GM18867 (cell line): ENCODE measurements around the gene VSTM2B.

Source experiments
- ATAC-seq: cut with Tn5 transposase; IDR thresholded peaks from one replicate; pipeline ENCODE4 v1.9.1; 2021; ENCODE audit warnings: mild to moderate bottlenecking, moderate library complexity; ENCODE audit not compliant: unreplicated experiment

Gene VSTM2B

DNA sequence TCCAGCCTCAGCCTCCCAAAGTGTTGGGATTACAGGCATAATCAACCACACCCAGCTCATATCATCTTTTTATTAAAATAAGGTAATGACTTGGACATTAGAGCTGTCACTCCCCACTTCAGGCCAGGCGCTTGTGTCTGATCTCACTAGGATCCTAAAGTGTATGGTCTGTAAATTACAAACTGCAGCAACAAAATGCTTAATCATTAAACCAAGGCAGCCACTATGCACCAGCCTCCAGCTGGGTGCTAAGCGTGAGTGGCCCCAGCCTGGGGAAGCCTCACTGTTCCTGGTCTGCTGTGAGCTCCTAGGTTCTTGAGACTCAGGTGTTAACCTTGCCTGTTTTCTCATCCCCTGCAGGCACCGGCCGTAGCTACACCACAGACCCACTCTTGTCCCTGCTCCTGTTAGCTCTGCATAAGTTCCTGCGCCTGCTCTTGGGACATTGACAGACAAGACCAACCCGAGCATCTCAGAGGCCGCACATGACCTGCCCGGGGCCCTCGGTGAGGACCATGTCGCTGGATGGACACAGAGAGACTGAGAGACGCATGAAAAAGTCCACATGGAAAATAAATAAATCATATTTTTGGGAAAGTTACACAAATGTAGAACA, 37.8 kb downstream of the VSTM2B start:
- no peak for ATAC-seq

DNA sequence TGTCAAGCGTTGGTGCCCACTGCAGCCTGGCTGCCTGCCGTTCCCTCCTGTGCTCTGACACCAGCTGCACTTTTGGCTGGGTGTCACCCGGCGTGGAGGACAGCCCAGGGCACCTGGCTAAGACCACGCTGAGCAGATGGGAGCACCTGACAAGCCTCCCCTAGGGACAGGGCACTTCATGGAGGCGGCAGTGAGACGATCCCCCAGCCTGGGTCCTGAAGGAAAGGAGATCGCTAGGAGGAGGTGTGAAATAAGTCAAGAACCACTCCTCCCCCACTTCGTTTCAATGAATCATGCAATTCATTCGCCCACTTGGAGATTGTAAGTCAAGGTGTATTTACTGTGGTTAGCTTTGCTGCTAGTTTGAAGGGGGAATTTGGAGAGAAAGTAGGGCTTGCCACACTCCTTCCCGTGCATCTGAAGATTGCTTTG, 38.8 kb downstream of the VSTM2B start:
- ATAC-seq = no peak

DNA sequence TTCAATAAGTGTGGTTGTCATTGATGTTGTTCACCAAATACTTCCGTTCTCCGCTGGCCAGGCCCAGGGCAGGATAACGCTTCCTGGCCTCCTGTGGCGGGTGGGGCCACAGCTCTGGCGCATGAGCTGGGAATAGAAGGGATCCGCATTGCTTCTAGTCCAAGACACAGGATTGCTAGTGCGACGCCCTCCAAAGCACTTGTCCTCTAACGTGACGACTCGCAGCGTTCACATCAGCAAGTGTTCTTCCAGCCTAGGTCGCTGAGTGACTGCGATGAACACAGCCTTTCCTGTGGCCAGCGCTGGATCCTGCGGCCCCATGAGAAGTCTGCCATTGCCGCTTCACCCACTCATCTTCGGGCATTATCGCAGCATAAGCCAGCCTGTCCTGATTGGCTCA, 39.4 kb downstream of the VSTM2B start:
- no peak for ATAC-seq

DNA sequence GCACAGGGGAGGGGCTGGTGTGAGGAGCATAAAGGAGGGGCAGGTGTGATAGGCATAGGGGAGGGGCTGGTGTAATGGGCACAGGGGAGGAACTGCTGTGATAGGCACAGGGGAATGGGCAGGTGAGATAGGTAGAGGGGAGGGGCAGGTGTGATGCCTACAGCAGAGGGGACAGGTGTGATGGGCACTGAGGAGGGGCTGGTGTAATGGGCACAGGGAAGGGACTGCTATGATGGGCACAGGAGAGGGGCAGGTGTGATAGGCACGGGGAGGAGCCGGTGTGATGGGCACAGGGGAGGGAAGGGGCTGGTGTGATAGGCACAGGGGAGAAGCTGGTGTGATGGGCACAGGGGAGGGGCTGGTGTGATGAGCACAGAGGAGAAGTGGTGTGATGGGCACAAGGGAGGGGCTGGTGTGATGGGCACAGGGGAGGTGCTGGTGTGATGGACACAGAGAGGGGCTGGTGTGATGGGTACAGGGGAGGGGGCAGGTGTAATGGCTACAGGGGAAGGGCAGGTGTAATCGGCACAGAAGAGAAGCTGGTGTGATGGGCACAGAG, 40.8 kb downstream of the VSTM2B start:
- ATAC-seq = no peak

DNA sequence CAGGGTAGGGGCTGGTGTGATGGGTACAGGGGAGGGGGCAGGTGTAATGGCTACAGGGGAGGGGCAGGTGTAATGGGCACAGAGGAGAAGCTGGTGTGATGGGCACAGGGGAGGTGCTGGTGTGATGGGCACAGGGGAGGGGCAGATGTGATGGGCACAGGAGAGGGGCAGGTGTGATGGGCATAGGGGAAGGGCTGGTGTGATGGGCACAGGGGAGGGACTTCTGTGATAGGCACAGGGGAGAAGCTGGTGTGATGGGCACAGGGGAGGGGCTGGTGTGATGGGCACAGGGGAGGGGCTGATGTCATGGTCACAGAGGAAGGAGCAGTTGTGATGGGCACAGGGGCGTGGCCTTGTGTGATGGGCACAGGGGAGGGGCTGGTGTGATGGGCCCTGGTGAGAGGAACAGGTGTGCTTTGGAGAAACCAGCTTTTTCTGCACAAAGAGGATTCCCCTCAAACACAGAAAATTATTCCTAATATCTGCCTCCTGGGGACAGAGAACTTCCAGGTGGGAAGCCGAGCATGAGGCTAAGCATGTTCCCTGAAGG, 41.6 kb downstream of the VSTM2B start:
- ATAC-seq = no peak

DNA sequence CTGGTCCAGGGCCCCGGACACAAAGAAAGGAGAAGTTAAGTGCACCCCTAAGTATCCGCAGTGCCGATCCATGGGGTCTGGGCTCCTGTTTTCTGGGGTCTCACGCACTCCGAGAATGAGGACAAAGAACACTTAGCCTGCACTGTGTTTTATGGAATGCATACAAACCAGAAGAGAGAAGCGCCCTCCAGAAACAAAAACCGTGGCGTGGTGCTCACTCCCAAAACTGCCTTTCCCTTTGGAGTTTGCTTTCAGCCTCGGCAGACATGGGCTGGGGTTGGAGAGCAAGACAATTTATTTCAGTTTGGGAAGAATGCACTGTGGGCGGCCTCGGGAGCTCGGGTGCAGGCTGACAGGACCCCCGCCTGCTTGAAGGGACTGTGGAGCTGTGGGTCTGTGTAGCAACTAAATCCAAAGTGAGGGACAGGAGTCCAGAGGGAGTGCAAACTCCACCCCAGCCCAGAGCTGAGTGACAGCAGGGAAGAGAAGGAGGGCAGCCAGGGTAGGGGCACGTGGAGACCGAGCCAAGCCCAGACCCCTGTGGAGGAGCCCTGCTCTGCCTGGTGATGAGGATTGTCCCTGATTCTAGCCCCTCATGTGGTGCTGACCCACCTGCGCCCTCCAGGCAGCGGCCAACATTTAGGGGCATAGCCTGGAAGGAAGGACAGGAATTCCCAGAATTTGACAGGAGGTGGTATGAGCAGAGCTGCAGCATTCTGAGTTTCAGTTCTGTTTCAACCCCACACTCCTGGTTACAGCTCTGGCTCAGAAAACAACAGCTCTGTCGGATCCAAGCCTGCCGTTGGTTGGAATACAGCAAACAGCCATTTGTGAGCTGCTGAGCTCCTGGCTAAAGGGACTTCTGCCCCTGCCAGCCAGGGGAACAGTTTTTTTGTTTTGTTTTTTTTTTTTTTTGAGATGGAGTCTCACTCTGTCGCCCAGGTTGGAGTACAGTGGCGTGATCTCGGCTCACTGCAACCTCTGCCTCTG, 42.5 kb downstream of the VSTM2B start:
- no peak for ATAC-seq

DNA sequence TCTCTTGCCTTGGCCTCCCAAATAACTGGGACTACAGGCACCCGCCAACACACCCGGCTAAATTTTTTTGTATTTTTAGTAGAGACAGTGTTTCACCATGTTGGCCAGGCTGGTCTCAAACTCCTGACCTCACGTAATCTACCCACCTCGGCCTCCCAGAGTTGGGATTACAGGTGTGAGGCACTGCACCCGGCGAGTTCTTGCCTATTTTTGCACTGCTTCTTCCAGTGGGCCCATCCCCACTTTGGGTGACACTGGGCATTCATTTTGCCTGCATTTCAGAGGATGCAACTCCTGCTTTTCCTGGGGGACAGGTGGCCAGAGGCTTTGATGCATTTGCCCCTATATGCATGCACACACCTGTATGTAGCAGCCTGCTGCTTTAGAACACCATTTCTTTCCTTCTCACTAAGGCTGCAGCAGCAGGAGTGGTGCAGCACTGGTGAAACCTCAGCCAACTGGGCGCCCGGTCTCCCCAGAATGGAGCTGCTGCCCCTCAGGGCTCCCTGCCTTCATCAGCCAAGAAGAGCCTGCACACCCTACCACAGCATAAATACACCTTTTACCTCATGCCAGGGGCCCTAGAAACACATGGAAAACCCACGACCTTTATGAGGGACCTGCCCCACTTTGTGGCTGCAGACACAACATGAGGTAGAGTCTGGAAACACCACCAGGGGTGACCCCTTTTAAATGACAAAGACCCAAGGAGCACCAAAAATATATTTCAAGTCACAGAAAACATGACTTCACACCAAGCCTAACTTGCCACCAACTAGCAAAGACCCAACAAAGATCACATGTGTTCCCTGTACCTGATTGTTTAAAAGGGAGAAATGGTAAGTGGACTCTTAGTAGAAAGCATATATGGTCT, 43.5 kb downstream of the VSTM2B start:
- no peak for ATAC-seq

DNA sequence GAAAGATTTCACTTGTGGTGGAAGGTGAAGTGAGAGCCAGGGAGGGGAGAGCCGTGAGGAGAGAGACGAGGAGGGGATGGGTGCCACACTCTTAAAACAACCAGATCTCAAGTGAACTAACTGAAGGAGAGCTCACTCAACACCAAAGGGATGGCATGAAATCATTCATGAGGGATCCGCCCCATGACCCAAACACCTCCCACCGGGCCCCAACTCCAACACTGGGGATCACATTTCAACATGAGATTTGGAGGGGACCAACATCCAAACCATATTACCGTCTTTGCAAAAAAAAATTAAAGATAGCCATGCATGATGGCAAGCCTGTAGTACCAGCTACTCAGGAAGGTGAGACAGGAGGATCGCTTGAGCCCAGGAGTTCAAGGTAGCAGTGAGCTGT, 45.4 kb downstream of the VSTM2B start:
- no peak for ATAC-seq

DNA sequence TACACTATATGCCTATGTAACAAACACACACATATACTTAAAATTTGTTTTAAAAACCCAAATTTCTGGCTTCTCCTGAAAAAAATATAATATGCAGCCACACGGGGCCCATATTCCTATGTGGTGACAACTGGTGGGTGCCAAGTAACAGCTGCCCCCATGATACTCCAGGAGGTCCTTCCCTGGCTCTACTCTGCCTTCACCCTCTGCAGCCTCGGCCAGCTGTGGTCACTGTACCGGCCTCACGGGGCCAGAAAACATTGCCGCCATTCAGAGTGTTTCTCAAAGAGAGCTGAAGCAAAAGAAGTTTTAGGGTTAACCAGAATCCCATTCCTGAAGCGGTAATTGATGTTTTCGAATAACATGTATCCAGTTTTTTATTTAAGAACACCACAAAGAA, 47.7 kb downstream of the VSTM2B start:
- ATAC-seq = no peak

DNA sequence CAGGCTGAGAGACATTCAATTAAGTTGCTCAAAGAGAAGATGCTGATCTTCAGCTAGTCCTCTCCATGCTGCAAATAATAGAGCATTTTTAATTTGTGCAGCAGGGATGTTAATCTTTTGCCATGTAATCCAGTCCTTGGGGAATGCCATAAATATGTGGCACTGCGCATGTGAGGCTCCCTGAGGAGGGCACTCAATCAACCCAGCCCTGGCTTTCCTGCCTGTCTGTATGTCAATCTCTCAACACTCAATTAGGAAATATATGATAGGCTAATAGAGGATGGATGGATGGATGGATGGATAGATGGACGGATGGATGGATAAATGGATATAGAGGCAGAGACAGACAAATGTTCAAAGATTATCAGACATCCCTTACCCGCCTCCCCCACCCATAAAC, 48.7 kb downstream of the VSTM2B start:
- ATAC-seq = no peak

DNA sequence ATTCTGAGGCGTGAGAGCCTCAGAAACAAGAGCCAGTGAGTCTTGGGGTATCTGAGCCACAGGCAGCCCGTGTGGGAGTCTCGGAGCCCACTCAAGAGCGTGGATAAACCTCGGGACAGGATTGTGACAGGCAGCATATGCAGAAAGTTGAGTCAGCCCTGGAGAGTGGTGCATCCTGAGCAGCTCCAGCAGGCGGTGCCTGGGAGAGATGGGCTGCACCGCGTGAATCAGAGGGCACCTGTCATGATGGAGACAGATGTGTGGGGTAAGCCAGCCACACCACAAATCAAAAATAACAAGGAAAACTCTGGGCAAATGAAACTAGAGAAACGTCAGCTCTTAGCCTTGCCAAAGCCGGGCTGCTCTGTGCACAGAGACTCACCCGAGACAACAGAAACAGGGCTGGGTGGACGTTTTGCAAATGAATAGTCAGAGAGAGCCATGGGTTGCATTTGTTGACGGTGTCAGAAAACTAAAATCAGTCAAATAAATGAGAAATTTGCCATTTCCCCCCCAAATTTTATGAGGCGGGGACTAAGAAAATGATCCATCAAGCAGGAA, 50.3 kb downstream of the VSTM2B start:
- no peak for ATAC-seq

DNA sequence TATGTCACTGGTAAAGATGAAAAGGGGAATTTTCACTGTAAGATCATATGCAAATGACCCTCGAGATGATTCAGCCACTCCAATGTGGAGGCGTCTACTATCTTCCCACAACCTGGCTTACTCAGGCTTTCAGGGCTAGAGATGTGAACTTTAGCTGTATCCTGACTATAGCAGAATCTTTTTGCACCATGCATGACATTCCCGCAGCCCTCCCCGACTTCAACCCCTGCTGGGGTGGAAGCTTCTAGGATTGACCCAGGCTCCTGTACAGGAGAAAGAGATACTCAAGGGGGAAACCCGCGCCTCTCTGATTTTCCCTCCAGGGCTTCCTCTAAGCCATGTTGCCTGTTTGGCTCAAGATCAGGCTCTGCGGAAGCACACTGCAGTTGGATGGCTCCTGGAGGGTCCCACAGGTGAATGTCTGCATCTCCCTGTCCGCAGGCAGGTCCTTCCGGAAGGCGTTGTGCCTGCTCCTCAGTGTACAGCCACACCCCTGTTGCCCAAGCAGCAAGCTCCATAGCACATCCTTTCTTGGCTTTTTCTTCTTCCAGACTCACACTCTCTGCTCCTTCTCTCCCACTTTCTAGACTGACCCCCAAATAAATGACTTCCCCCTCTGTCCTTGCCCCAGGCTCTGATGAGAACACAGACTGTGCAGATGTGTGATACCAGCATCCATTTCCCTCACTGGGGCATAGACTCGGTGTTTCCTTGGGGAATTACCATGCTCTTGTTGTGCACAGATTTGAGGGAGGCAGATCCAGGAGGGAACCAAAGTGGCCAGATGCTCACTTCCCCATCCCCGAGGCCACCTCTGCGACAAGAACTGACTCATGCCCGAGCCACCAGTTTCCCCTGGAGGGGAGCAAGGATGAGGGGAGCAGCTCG, 51.2 kb downstream of the VSTM2B start:
- ATAC-seq = no peak

DNA sequence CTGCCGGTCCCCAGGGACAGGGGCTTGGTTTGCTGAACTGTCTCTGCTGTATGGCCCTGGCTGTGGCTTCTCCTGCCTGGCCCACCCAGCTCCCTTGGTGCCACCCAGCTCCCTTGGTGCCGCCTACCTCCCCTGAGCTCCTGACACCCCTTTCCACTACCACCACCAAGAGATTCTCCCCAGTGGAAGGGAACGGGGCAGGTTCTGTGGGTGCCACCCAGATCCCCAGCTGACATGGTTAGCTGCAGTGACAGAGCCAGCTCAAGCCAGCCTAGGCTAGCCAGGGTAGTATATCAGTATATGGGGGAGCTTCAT, 51.8 kb downstream of the VSTM2B start:
- no peak for ATAC-seq

DNA sequence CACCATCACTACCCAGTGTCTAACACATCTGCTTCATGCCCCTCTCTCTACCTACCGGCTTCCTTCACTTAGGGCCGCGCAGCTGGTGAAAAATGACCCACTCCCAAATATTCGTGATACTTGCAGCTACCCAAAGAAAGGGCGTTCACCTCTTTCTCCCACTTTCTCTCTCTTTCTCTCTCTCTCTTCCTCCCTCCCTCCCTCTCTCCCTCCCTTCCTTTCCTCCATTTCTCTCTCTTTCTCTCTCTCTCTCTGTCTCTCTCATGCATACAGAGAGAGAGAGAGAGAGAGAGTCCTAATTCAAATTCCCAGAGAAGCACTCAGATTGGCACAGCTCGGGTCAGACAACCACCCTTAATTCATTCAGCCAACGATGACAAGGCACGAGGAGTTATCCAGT, 52.6 kb downstream of the VSTM2B start:
- no peak for ATAC-seq

DNA sequence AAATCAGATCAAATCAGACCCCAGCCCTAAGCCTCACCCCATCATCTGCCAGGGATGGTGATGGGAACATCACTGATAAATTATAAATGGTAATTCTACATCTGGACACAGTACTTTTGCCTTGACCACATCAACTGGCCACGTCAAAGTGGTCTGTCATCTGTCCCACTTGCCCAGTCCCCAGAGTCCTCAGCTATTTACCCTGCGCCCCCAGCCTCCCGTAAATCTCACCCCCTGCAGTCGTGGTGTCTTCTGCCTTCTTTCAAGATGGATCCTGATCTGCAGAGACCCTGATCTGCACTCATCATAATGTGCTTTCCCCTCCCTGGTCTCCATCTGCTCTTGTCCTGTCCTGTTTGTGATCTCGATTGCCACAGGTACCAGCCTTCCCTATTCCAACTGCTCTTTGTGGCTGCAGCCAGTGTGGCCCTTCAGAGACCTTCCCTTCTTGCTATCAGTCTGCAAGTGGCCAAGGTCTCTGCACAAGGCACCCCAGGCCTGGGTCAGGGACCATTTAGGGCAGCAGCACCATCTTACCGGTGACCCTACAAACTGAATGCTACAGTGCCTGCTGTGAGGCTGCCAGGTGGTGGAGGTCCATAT, 53.6 kb downstream of the VSTM2B start:
- ATAC-seq = no peak

DNA sequence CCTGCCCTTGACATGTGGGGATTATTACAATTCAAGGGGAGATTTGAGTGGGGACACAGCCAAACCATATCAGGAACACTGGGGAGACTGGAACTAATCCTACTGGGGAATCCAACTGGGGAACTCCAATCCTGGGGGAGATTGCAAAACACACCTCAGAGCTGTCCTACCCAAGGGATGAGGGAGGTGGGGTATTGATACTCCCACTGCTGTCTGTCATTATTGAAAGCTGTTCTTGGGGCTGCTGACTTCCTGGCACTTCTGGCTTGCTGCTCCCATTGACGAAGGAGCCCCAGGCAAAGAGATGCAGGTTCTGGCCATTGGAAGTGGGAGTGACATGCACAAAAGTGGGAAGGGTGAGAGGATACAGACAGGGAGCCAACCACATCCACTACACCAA, 55.6 kb downstream of the VSTM2B start:
- ATAC-seq = no peak

DNA sequence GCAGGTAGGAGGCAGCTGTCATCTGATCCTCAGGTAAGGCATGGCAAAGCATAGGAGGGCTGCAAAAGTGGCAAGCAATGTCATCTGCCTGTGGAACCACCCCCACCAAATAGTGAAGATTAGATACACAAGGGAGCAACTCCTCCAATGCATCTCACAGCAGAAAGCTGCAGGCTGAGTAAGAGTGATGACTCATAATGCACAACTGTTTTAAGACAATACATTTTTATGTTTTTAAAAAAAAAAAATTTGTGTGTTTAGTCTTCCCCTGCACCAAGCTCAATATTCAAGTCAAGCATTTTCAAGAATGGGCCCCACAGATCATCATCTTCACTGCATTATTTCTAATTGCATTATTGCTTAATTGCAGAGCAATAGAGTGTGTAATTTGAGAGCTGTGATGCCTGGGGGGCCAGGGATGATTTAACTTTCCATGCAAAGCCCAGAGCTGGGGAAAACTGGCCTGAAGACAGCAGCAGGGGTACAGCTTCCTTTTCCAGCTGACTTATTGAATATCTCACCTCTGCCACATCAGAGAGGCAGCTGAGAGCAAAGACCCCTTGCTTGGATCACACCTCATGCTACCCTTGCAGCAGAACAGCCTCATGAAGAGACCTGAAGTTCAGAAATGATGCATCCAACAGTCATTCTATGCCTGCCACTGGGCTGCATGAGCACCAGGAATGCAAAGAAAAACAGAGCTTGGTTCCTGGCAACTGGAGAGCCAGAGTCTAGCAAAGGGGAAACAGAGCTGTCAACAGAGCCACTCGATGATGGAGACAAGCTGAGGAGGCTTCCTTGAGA, 57.6 kb downstream of the VSTM2B start:
- ATAC-seq = no peak

DNA sequence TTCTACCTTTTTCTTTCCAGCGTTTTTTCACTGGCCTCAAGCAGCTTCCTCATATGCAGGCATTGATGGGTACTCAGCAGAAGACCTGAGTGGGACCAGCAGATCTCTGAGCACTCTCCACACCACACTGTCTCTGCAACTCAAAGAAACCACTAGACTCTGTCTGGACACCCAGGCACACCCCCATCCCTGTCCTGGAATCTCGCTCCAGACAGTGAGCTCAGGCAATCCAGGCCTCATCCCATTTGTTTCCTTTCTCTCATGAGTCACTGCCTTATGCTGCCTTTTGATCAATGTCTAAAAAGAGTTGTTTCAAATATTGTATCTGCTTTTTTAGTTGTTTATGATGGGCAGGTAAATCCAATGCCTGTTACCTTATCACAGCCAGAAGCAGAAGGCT, 60.6 kb downstream of the VSTM2B start:
- no peak for ATAC-seq
